OCI-LY7 (cell line): ENCODE data around the gene DCDC2C.

ENCODE experiments used
- CTCF ChIP-seq: fragments of 200-600 bp; sonication (generic); conservative IDR thresholded peaks from 2 replicates; pipeline ENCODE4 v1.5.1; 2014; ENCODE audit warnings: mild to moderate bottlenecking, antibody characterized with exemption, low read length, moderate library complexity, mixed read lengths
- EZH2phosphoT487 ChIP-seq: fragments of 200-600 bp; sonication (generic); IDR thresholded peaks from 2 replicates; pipeline ENCODE4 v1.6.1; 2018; ENCODE audit warnings: low read depth, borderline replicate concordance, mild to moderate bottlenecking, mixed run types, antibody characterized with exemption, low read length, moderate library complexity, mixed read lengths

DNA sequence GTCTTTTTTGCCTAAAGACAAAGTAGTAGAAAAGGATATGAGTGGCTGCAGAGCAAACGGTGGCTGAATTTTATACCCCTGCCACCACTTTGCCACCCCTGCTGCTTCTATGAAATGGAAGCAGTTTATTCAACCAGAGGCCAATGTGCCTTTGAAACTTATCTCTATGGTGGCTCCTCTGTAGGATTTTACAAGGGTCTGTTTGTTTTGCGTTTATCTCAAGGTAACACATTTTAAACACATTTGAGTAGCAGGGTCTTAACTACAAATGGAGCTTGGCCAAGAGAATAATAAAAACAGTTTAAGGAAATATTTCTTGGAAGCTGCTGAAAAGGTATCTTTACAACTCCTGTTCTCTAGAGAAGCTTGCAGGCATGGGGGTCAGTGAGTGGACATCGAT, 39.3 kb upstream of the DCDC2C start:
- no peak for TF ChIP-seq CTCF
- no peak for TF ChIP-seq EZH2phosphoT487
